ENCODE measurements around the gene MEIS2.

MEIS2 gene

GRCh38 chr15:36965570-36966342 is 134.6 kb downstream of the MEIS2 start:
- no peak for DNase-seq (ENCODE audit: low read depth in 1 of 2, low spot score in 1 of 2)

- no peak for DNase-seq (ENCODE audit: low read depth in 1 of 2, low spot score in 1 of 2)
These were observed 135.7 kb downstream of the MEIS2 start for GRCh38 chr15:36964626-36965025.

GRCh38 chr15:36961956-36962355 is 138.4 kb downstream of the MEIS2 start:
- no peak for DNase-seq (ENCODE audit: low read depth in 1 of 2, low spot score in 1 of 2)

- no peak for DNase-seq (ENCODE audit: low read depth in 1 of 2, low spot score in 1 of 2)
These were observed 139.5 kb downstream of the MEIS2 start for GRCh38 chr15:36960947-36961227.

GRCh38 chr15:36960179-36960946 is 140.0 kb downstream of the MEIS2 start:
- no peak for DNase-seq (ENCODE audit: low read depth in 1 of 2, low spot score in 1 of 2)

GRCh38 chr15:36959746-36960145 is 140.6 kb downstream of the MEIS2 start:
- no peak for DNase-seq (ENCODE audit: low read depth in 1 of 2, low spot score in 1 of 2)

- no peak for DNase-seq (ENCODE audit: low read depth in 1 of 2, low spot score in 1 of 2)
These were observed 141.7 kb downstream of the MEIS2 start for GRCh38 chr15:36958606-36959005.

GRCh38 chr15:36954486-36954885 is 145.9 kb downstream of the MEIS2 start:
- DNase-seq (ENCODE audit: low read depth in 1 of 2, low spot score in 1 of 2) = no peak

- DNase-seq (ENCODE audit: low read depth in 1 of 2, low spot score in 1 of 2) = no peak
These were observed 147.0 kb downstream of the MEIS2 start for GRCh38 chr15:36953346-36953745.

GRCh38 chr15:36951731-36952247 is 148.6 kb downstream of the MEIS2 start:
- DNase-seq (ENCODE audit: low read depth in 1 of 2, low spot score in 1 of 2) = no peak

GRCh38 chr15:36950371-36950770 is 150.0 kb downstream of the MEIS2 start:
- DNase-seq (ENCODE audit: low read depth in 1 of 2, low spot score in 1 of 2) = no peak

- DNase-seq (ENCODE audit: low read depth in 1 of 2, low spot score in 1 of 2) = no peak
These were observed 151.4 kb downstream of the MEIS2 start for GRCh38 chr15:36948982-36949381.

- no peak for DNase-seq (ENCODE audit: low read depth in 1 of 2, low spot score in 1 of 2)
These were observed 153.2 kb downstream of the MEIS2 start for GRCh38 chr15:36947035-36947719.

- DNase-seq (ENCODE audit: low read depth in 1 of 2, low spot score in 1 of 2) = no peak
These were observed 155.9 kb downstream of the MEIS2 start for GRCh38 chr15:36944442-36944841.

- no peak for DNase-seq (ENCODE audit: low read depth in 1 of 2, low spot score in 1 of 2)
These were observed 156.6 kb downstream of the MEIS2 start for GRCh38 chr15:36943508-36944361.

- no peak for DNase-seq (ENCODE audit: low read depth in 1 of 2, low spot score in 1 of 2)
These were observed 158.0 kb downstream of the MEIS2 start for GRCh38 chr15:36942248-36942827.

GRCh38 chr15:36941798-36942197 is 158.6 kb downstream of the MEIS2 start:
- no peak for DNase-seq (ENCODE audit: low read depth in 1 of 2, low spot score in 1 of 2)

- no peak for DNase-seq (ENCODE audit: low read depth in 1 of 2, low spot score in 1 of 2)
These were observed 159.6 kb downstream of the MEIS2 start for GRCh38 chr15:36940636-36941260.

- no peak for DNase-seq (ENCODE audit: low read depth in 1 of 2, low spot score in 1 of 2)
These were observed 160.1 kb downstream of the MEIS2 start for GRCh38 chr15:36940219-36940618.

- no peak for DNase-seq (ENCODE audit: low read depth in 1 of 2, low spot score in 1 of 2)
These were observed 161.6 kb downstream of the MEIS2 start for GRCh38 chr15:36938764-36939163.
